Measurements from ENCODE around the gene MPI.

GRCh38 chr15:74845581-74845980 lies 44.3 kb upstream of the MPI start:
- TF ChIP-seq CTCF (IDR thresholded peaks at IDR 0.05) (no peak), POLR2A (IDR thresholded peaks at IDR 0.05) (no peak)
